Measurements from ENCODE around the gene BRD3. TPM values are rescaled to one million over a fixed set of nuclear protein-coding genes. Genes with fewer than 3 reads are reported as not detected.

Gene BRD3
- total RNA-seq, 1 experiment from 2014 or later = 47.3 TPM

GRCh38 chr9:134010310-134011173 lies 57.3 kb downstream of the BRD3 start:
- H3K4me3 ChIP-seq = no peak overlapping the region
- H3K9me2 ChIP-seq (ENCODE audit: insufficient read depth) = no peaks in the 10 kb centered on the region
- no peaks in the 10 kb centered on the region for H4K20me1 ChIP-seq (ENCODE audit: insufficient read depth)
- TF ChIP-seq CTCF (conservative IDR thresholded peaks at IDR 0.05) (no peak), EZH2 (IDR thresholded peaks at IDR 0.05; ENCODE audit: low read depth) (no peak)
- peaks cover 3% of the 10 kb centered on the region; the same call in 1 of the 2 replicates for H3K27me3 ChIP-seq (ENCODE audit: insufficient read depth, low read depth)
- H3K27ac ChIP-seq = no peak overlapping the region
- ChIA-PET POLR2A (ENCODE audit: unreplicated experiment) (interaction anchor here (0.6 kb wide), 1 partner anchor 14 kb away, joined by 4 read pairs; no protein-coding TSS in a partner anchor), CTCF (interaction anchor here (0.5 to 0.7 kb wide), 2 partner anchors 8 to 433 kb away, joined by 4 read pairs; no protein-coding TSS in a partner anchor)
- intact Hi-C loops (cut with micrococcal nuclease; ENCODE audit: unreplicated experiment) = no loop called here
- BruUV-seq (replicated peaks) = no TSS peak
- peaks cover 6% of the 10 kb centered on the region for H3F3A ChIP-seq (ENCODE audit: insufficient read depth, low read depth)
- peaks cover 10% of the 10 kb centered on the region for H3K4me1 ChIP-seq (replicated peaks; ENCODE audit: insufficient read depth)
- no peak overlapping the region for H2AFZ ChIP-seq
- no peaks in the 10 kb centered on the region for H3K36me3 ChIP-seq (ENCODE audit: low read depth)
- no peaks in the 10 kb centered on the region for H3K9me3 ChIP-seq (ENCODE audit: insufficient read depth, low read depth)
- no peak overlapping the region for H3K4me2 ChIP-seq
- H3K79me2 ChIP-seq (ENCODE audit: low read depth) = no peaks in the 10 kb centered on the region
- DNase-seq = peak in 1 of 2 experiments; percentile 33

GRCh38 chr9:134007571-134007970 lies 60.3 kb downstream of the BRD3 start:
- no peaks in the 10 kb centered on the region for H4K20me1 ChIP-seq (ENCODE audit: insufficient read depth)
- H3K4me2 ChIP-seq = no peak overlapping the region
- H3K36me3 ChIP-seq (ENCODE audit: low read depth) = no peaks in the 10 kb centered on the region
- peaks cover 3% of the 10 kb centered on the region; the same call in 1 of the 2 replicates for H3K27me3 ChIP-seq (ENCODE audit: insufficient read depth, low read depth)
- intact Hi-C loops (cut with micrococcal nuclease; ENCODE audit: unreplicated experiment) = no loop called here
- no peak overlapping the region for H3K27ac ChIP-seq
- CTCF ChIA-PET = no interaction called here
- no peaks in the 10 kb centered on the region for H3K79me2 ChIP-seq (ENCODE audit: low read depth)
- no peak overlapping the region for H2AFZ ChIP-seq
- POLR2A ChIA-PET (ENCODE audit: unreplicated experiment) = interaction anchor here (0.7 kb wide), 1 partner anchor 18 kb away, joined by 5 read pairs; the partner anchor contains the start of gene BRD3OS
- no TSS peak for BruUV-seq (replicated peaks)
- H3K9me2 ChIP-seq (ENCODE audit: insufficient read depth) = no peaks in the 10 kb centered on the region
- no peaks in the 10 kb centered on the region for H3K9me3 ChIP-seq (ENCODE audit: insufficient read depth, low read depth)
- H3K4me1 ChIP-seq (replicated peaks; ENCODE audit: insufficient read depth) = no peaks in the 10 kb centered on the region
- H3K4me3 ChIP-seq = no peak overlapping the region
- DNase-seq = no peak
- H3F3A ChIP-seq (ENCODE audit: insufficient read depth, low read depth) = no peaks in the 10 kb centered on the region
- TF ChIP-seq CTCF (conservative IDR thresholded peaks at IDR 0.05) (no peak), EZH2 (IDR thresholded peaks at IDR 0.05; ENCODE audit: low read depth) (no peak)

- no peaks in the 10 kb centered on the region for H3F3A ChIP-seq (ENCODE audit: insufficient read depth, low read depth)
- no peaks in the 10 kb centered on the region for H3K4me1 ChIP-seq (replicated peaks; ENCODE audit: insufficient read depth)
- ChIA-PET CTCF (no interaction called here), POLR2A (ENCODE audit: unreplicated experiment) (interaction anchor here (0.7 kb wide), 1 partner anchor 18 kb away, joined by 5 read pairs; the partner anchor contains the start of gene BRD3OS)
- BruUV-seq (replicated peaks) = no TSS peak
- H3K4me3 ChIP-seq = no peak overlapping the region
- H3K27me3 ChIP-seq (ENCODE audit: insufficient read depth, low read depth) = peaks cover 3% of the 10 kb centered on the region; the same call in 1 of the 2 replicates
- H2AFZ ChIP-seq = no peak overlapping the region
- H3K9me3 ChIP-seq (ENCODE audit: insufficient read depth, low read depth) = no peaks in the 10 kb centered on the region
- H3K27ac ChIP-seq = no peak overlapping the region
- DNase-seq = no peak
- H3K79me2 ChIP-seq (ENCODE audit: low read depth) = no peaks in the 10 kb centered on the region
- no peak overlapping the region for H3K4me2 ChIP-seq
- intact Hi-C loops (cut with micrococcal nuclease; ENCODE audit: unreplicated experiment) = no loop called here
- TF ChIP-seq EZH2 (IDR thresholded peaks at IDR 0.05; ENCODE audit: low read depth) (no peak), CTCF (conservative IDR thresholded peaks at IDR 0.05) (no peak)
- H3K9me2 ChIP-seq (ENCODE audit: insufficient read depth) = no peaks in the 10 kb centered on the region
- H3K36me3 ChIP-seq (ENCODE audit: low read depth) = no peaks in the 10 kb centered on the region
- no peaks in the 10 kb centered on the region for H4K20me1 ChIP-seq (ENCODE audit: insufficient read depth)
Observed at GRCh38 chr9:134007150-134007549, 60.7 kb downstream of the BRD3 start.
